ENCODE measurements around the gene ACKR1. TPM values are rescaled to one million over a fixed set of nuclear protein-coding genes. Genes with fewer than 3 reads are reported as not detected.

Gene ACKR1
- polyA plus RNA-seq, 1 of the 3 experiments (the other 2 are of a cell fraction), result 0.02 TPM

GRCh38 chr1:159205225-159205624, 550 bp downstream of the ACKR1 start:
- TF ChIP-seq MXI1 (IDR thresholded peaks at IDR 0.05; ENCODE audit: low read depth, low read length) (no peak), RCOR1 (IDR thresholded peaks at IDR 0.05; ENCODE audit: low read length) (no peak), TCF12 (IDR thresholded peaks at IDR 0.05) (no peak), RAD21 (IDR thresholded peaks at IDR 0.05; ENCODE audit: low read length) (no peak), JUND (IDR thresholded peaks at IDR 0.05) (no peak), TEAD4 (IDR thresholded peaks at IDR 0.05; ENCODE audit: borderline replicate concordance, insufficient read depth) (no peak)
- POLR2A ChIA-PET, result no interaction called here
- H3K9me3 ChIP-seq, result no peaks in the 10 kb centered on the region

GRCh38 chr1:159206110-159206509, 1.4 kb downstream of the ACKR1 start:
- ChIA-PET CTCF (interaction anchor here (4.1 to 26.8 kb wide), 4 partner anchors 8 to 70 kb away, joined by 33 to 660 read pairs (median 257); partner anchors contain the start of gene CADM3), POLR2A (no interaction called here)
- no peaks in the 10 kb centered on the region for H3F3A ChIP-seq (replicated peaks; ENCODE audit: insufficient read depth)
- H3K79me2 ChIP-seq (ENCODE audit: insufficient read depth), result no peaks in the 10 kb centered on the region
- 18% methylated on average over 4 of the region's 4 CpGs for WGBS (ENCODE audit: low lambda C conversion rate)
- H3K9me3 ChIP-seq, result no peaks in the 10 kb centered on the region
- no peak for DNase-seq
- no peaks in the 10 kb centered on the region for H3K9me2 ChIP-seq
- no peak overlapping the region for H2AFZ ChIP-seq (ENCODE audit: low read depth)
- no peak overlapping the region for H3K4me3 ChIP-seq (ENCODE audit: low read depth in 2 of 2, low read length in 1 of 2)
- H4K20me1 ChIP-seq (ENCODE audit: insufficient read depth), result no peaks in the 10 kb centered on the region
- H3K27me3 ChIP-seq (ENCODE audit: insufficient read depth), result peaks cover 27% of the 10 kb centered on the region
- H3K9ac ChIP-seq, result no peak overlapping the region
- no peak overlapping the region for H3K27ac ChIP-seq (ENCODE audit: low read depth in 2 of 2, low read length in 1 of 2)
- H3K36me3 ChIP-seq (replicated peaks in 1 of 2; ENCODE audit: control insufficient read depth in 1 of 2, insufficient read depth in 2 of 2, low read length in 1 of 2), result no peaks in the 10 kb centered on the region
- no peak overlapping the region for H3K4me2 ChIP-seq
- no peaks in the 10 kb centered on the region; a peak in 1 of 4 replicates for H3K4me1 ChIP-seq (ENCODE audit: control insufficient read depth in 1 of 2, insufficient read depth in 2 of 2, low read depth in 1 of 2, low read length in 1 of 2)
- TF ChIP-seq NFIC (IDR thresholded peaks at IDR 0.05; ENCODE audit: borderline replicate concordance) (no peak), EP300 (IDR thresholded peaks at IDR 0.05; ENCODE audit: borderline replicate concordance in 1 of 2, low read depth in 1 of 2, low read length in 1 of 2) (no peak), FOXM1 (IDR thresholded peaks at IDR 0.05; ENCODE audit: low read depth) (no peak), NRF1 (IDR thresholded peaks at IDR 0.05; ENCODE audit: low read depth, low read length) (no peak), MEF2A (IDR thresholded peaks at IDR 0.05; ENCODE audit: borderline replicate concordance, low read depth) (no peak), GABPA (IDR thresholded peaks at IDR 0.05; ENCODE audit: low read depth) (no peak), CTCF (IDR thresholded peaks at IDR 0.05) (no peak), TCF12 (IDR thresholded peaks at IDR 0.05) (no peak), SIN3A (IDR thresholded peaks at IDR 0.05; ENCODE audit: borderline replicate concordance, low read depth, low read length) (no peak), FOSL2 (IDR thresholded peaks at IDR 0.05; ENCODE audit: borderline replicate concordance, low read depth) (no peak), SMC3 (IDR thresholded peaks at IDR 0.05; ENCODE audit: low read depth, low read length) (no peak), TEAD4 (IDR thresholded peaks at IDR 0.05; ENCODE audit: borderline replicate concordance, insufficient read depth) (no peak), USF1 (IDR thresholded peaks at IDR 0.05; ENCODE audit: borderline replicate concordance, low read depth) (no peak), GATA2 (CRISPR knock-in tag; IDR thresholded peaks at IDR 0.05) (no peak), PBX3 (IDR thresholded peaks at IDR 0.05) (no peak), REST (IDR thresholded peaks at IDR 0.05; ENCODE audit: low read depth, low read length) (no peak), USF2 (IDR thresholded peaks at IDR 0.05; ENCODE audit: borderline replicate concordance, low read depth, low read length) (no peak), RAD21 (IDR thresholded peaks at IDR 0.05; ENCODE audit: low read length) (no peak)

More at GRCh38 chr1:159205225-159205624, 550 bp downstream of the ACKR1 start:
- no peaks in the 10 kb centered on the region for H3F3A ChIP-seq (replicated peaks; ENCODE audit: insufficient read depth)
- no peak overlapping the region for H3K4me3 ChIP-seq (ENCODE audit: low read depth in 2 of 2, low read length in 1 of 2)
- CTCF ChIA-PET, result interaction anchor here (4.1 to 26.8 kb wide), 4 partner anchors 8 to 69 kb away, joined by 33 to 660 read pairs (median 257); partner anchors contain the start of gene CADM3
- no peaks in the 10 kb centered on the region; a peak in 1 of 4 replicates for H3K4me1 ChIP-seq (ENCODE audit: control insufficient read depth in 1 of 2, insufficient read depth in 2 of 2, low read depth in 1 of 2, low read length in 1 of 2)
- H2AFZ ChIP-seq (ENCODE audit: low read depth), result no peak overlapping the region
- no peak overlapping the region for H3K27ac ChIP-seq (ENCODE audit: low read depth in 2 of 2, low read length in 1 of 2)
- H3K27me3 ChIP-seq (ENCODE audit: insufficient read depth), result peaks cover 31% of the 10 kb centered on the region
- no peak for DNase-seq
- no peaks in the 10 kb centered on the region for H4K20me1 ChIP-seq (ENCODE audit: insufficient read depth)
- no peaks in the 10 kb centered on the region for H3K36me3 ChIP-seq (replicated peaks in 1 of 2; ENCODE audit: control insufficient read depth in 1 of 2, insufficient read depth in 2 of 2, low read length in 1 of 2)
- 45% methylated on average over 6 of the region's 6 CpGs for WGBS (ENCODE audit: low lambda C conversion rate)
- no peak overlapping the region for H3K9ac ChIP-seq
- no peak overlapping the region for H3K4me2 ChIP-seq
- no peaks in the 10 kb centered on the region for H3K9me2 ChIP-seq
- no peaks in the 10 kb centered on the region for H3K79me2 ChIP-seq (ENCODE audit: insufficient read depth)
